DND-41 (cell line): ENCODE measurements around the gene C16orf78.

Source experiments
- ATAC-seq: fragments of 200-7000 bp; cut with Tn5 transposase; 3 replicates; pipeline ENCODE4 v1.9.1; 2021; ENCODE audit warnings: low read depth; ENCODE audit not compliant: insufficient read depth
- DNase-seq: peaks from one replicate; pipeline ENCODE4 v3.0.0-alpha.2; 2020
- H2AFZ ChIP-seq: 2 replicates; pipeline ENCODE4 v1.6.0; 2012; ENCODE audit warnings: low read depth, low read length
- H3K27ac ChIP-seq: 2 replicates; pipeline ENCODE4 v1.5.1; 2012; ENCODE audit warnings: low read length, inconsistent platforms
- H3K27me3 ChIP-seq: fragments of 200-600 bp; sonication (generic); 2 replicates; pipeline ENCODE4 v1.6.0; 2012; ENCODE audit warnings: low read length, mild to moderate bottlenecking, inconsistent platforms; ENCODE audit not compliant: insufficient read depth, poor library complexity
- H3K36me3 ChIP-seq: 2 replicates; pipeline ENCODE4 v1.5.1; 2012; ENCODE audit warnings: low read length, inconsistent platforms; ENCODE audit not compliant: insufficient read depth
- H3K4me1 ChIP-seq: 2 replicates; pipeline ENCODE4 v1.5.1; 2012; ENCODE audit warnings: mild to moderate bottlenecking, low read length; ENCODE audit not compliant: insufficient read depth
- H3K4me2 ChIP-seq: 2 replicates; pipeline ENCODE4 v1.6.0; 2012; ENCODE audit warnings: mild to moderate bottlenecking, moderate library complexity, low read length, inconsistent platforms; ENCODE audit not compliant: insufficient read depth
- H3K4me3 ChIP-seq, 2 experiments: fragments of 200-600 bp in 1 of 2; shearing (Covaris generic) in 1 of 2; 2 replicates each; pipeline ENCODE4 v1.5.1; 2012 to 2016; ENCODE audit warnings: inconsistent platforms in 2 of 2, low read length in 2 of 2, mild to moderate bottlenecking in 2 of 2, low read depth in 1 of 2, moderate library complexity in 1 of 2
- H3K79me2 ChIP-seq: 2 replicates; pipeline ENCODE4 v1.6.0; 2012; ENCODE audit warnings: low read length, inconsistent platforms; ENCODE audit not compliant: insufficient read depth
- H3K9ac ChIP-seq: 2 replicates; pipeline ENCODE4 v1.6.0; 2012; ENCODE audit warnings: low read depth, mild to moderate bottlenecking, inconsistent platforms, low read length, moderate library complexity
- H3K9me3 ChIP-seq: 2 replicates; pipeline ENCODE4 v1.5.1; 2012; ENCODE audit warnings: low read length, moderate library complexity, mild to moderate bottlenecking, inconsistent platforms; ENCODE audit not compliant: insufficient read depth, severe bottlenecking
- H4K20me1 ChIP-seq: 2 replicates; pipeline ENCODE4 v1.6.0; 2012; ENCODE audit warnings: low read length; ENCODE audit not compliant: insufficient read depth
- CTCF ChIP-seq: IDR thresholded peaks from 2 replicates; pipeline ENCODE4 v1.5.1; 2012; ENCODE audit warnings: borderline replicate concordance, low read length, moderate library complexity, mild to moderate bottlenecking; ENCODE audit not compliant: poor library complexity, severe bottlenecking; ENCODE audit errors: extremely low read depth
- EZH2 ChIP-seq: IDR thresholded peaks from 3 replicates; pipeline ENCODE4 v1.6.1; 2012; ENCODE audit warnings: borderline replicate concordance, low read depth, mild to moderate bottlenecking, moderate library complexity, low read length, inconsistent platforms; ENCODE audit not compliant: severe bottlenecking

Gene C16orf78

GRCh38 chr16:49362230-49362629, 11.4 kb upstream of the C16orf78 start:
- H3K4me2 ChIP-seq: no peak overlapping the region
- H4K20me1 ChIP-seq: no peaks in the 10 kb centered on the region
- no peaks in the 10 kb centered on the region for H3K36me3 ChIP-seq
- DNase-seq (no peak), ATAC-seq (no peak)
- H3K4me3 ChIP-seq: no peak overlapping the region
- peaks cover 6% of the 10 kb centered on the region for H3K27me3 ChIP-seq
- no peak overlapping the region for H3K9ac ChIP-seq
- no peak for TF ChIP-seq CTCF
- no peak for TF ChIP-seq EZH2
- no peaks in the 10 kb centered on the region for H3K79me2 ChIP-seq
- no peak overlapping the region for H3K27ac ChIP-seq
- no peak overlapping the region for H2AFZ ChIP-seq
- no peaks in the 10 kb centered on the region for H3K4me1 ChIP-seq
- H3K9me3 ChIP-seq: no peaks in the 10 kb centered on the region

- Histone ChIP-seq H3K27ac (no peak overlapping the region), H4K20me1 (no peaks in the 10 kb centered on the region), H3K9me3 (no peaks in the 10 kb centered on the region), H3K4me2 (no peak overlapping the region), H3K79me2 (no peaks in the 10 kb centered on the region), H3K4me3 (no peak overlapping the region), H3K27me3 (peaks cover 6% of the 10 kb centered on the region), H3K36me3 (no peaks in the 10 kb centered on the region), H3K4me1 (no peaks in the 10 kb centered on the region), H3K9ac (no peak overlapping the region), H2AFZ (no peak overlapping the region)
- ATAC-seq (no peak), DNase-seq (no peak)
- no peak for TF ChIP-seq EZH2
- TF ChIP-seq CTCF: no peak
Observed at GRCh38 chr16:49365711-49366509, 7.7 kb upstream of the C16orf78 start.

GRCh38 chr16:49366669-49367068, 6.9 kb upstream of the C16orf78 start:
- H3K79me2 ChIP-seq: no peaks in the 10 kb centered on the region
- H2AFZ ChIP-seq: no peak overlapping the region
- H3K4me1 ChIP-seq: no peaks in the 10 kb centered on the region
- H3K27me3 ChIP-seq: peaks cover 6% of the 10 kb centered on the region
- H3K4me3 ChIP-seq: no peak overlapping the region
- no peak overlapping the region for H3K4me2 ChIP-seq
- DNase-seq (no peak), ATAC-seq (no peak)
- H3K9me3 ChIP-seq: no peaks in the 10 kb centered on the region
- no peaks in the 10 kb centered on the region for H4K20me1 ChIP-seq
- H3K9ac ChIP-seq: no peak overlapping the region
- no peak overlapping the region for H3K27ac ChIP-seq
- TF ChIP-seq EZH2 (no peak), CTCF (no peak)
- no peaks in the 10 kb centered on the region for H3K36me3 ChIP-seq
